HG03039 (cell line): ENCODE measurements around the gene NMBR.
"Not testable (repeated sequence)": the region's sequence is repeated elsewhere in the genome, so short reads cannot be mapped to it uniquely, and the experiment has no call there.

Experiments used
- ATAC-seq: cut with Tn5 transposase; IDR thresholded peaks from one replicate; pipeline ENCODE4 v1.9.1; 2021; ENCODE audit warnings: mild to moderate bottlenecking, moderate library complexity; ENCODE audit not compliant: unreplicated experiment

NMBR gene

DNA sequence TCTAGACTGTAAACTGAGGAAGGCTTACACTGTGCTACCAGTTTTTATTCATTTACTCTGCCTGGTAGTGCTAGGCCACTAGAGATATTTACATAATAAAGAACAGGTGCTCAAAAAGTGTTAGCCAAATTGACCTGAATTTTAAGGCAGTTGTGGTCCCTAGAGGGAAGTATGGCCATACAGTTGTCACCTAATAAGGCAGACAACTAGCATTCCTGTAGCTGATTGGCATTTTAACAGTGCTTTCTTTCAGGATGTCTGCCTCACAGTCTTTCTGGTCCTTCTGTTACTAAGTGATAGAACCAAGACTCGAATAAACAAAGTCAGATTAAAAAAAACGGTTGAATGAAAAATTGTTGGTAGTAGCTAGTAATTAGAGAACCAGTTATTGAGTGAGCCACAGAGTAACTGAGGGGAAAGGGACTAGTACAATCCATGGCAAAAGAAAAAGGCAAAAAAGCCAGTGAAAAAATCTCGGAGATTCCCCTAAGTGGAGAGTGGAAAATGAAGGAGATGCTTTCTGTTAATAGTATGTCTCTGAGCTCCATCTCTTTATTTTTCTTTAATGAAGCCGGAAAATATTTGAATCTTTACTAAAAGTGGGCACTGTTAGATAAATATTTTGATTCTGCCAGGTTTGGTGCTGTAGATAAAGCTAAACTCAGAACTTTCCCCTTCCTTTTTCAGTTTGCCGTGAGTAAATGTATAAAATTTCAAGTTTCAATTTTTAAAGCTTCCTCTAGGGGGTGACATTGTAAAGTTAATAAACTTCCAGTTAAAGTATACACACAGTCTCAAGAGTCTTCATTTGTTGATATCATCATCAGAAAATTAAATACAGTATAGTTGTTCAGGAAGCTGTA, 9.2 kb upstream of the NMBR start:
- ATAC-seq, result no peak

DNA sequence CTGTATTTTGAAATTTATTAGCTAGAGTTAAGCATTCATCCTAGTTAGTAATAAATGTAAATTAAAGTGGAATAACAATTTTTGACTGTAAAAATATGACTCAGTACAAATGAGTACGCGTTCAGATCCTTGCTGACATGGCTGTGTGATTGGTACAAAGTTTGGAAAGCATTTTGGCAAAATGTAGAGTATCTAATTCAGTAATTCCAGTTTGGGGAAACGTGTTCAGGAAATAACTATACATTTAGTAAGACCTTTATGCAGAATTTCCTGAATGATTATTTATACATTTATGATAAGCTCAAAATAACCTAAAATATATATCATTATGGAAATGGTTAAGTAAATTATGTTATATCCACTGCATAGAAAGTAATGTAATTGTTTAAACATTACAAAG, 8.2 kb upstream of the NMBR start:
- ATAC-seq, result no peak

DNA sequence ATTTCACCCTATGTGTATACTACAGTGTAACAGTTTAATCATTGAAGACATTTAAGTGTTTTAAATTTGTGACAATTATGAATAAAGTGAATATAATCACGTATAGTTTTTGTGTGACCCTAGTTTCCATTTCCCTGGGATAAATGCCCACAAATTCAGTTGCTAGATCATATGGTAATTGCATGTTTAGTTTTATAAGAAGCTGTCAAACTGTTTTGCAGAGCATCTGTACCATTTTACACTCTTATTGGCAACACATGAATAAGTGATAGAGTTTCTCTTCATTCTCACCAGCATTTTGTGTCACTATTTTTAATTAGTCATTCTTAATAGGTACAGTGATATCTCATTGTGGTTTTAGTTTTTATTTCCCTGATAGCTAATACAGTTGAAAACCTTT, 7.4 kb upstream of the NMBR start:
- no peak for ATAC-seq

DNA sequence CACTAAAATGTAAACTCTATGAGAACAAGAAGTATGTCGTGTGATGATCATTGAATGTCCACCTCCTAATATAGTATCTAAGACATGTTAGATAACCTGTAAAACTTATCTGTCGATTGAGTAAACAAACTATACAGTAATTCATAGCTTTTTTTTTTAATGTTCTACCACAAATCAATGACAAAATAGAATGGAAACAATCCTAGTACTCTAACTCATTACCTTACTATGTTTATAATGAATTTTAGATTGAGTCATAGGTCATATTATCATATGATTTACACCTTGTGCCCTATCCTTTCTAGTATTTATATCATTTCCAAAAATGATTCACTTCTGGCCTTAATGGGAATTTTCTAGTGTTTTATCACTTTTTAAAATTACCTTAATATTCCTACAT, 6.3 kb upstream of the NMBR start:
- ATAC-seq, result no peak

DNA sequence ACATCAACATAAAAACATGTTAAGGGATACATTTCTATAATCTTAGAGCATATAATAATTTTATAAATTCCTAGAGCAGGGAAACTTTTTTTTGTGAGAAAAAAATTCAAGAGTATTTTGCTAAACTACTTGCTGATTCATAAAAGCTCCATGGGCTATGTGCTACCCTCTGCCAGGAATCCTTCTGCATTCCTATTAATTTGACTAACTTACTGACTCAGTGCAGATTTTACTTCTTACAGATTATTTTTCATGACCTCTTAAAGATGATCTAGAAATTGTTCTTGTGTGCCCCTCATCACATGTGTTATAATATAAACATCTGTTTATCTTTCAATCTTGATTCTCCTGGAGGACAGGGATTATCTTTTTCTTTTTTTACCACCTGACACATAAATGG, 5.8 kb upstream of the NMBR start:
- ATAC-seq, result no peak

DNA sequence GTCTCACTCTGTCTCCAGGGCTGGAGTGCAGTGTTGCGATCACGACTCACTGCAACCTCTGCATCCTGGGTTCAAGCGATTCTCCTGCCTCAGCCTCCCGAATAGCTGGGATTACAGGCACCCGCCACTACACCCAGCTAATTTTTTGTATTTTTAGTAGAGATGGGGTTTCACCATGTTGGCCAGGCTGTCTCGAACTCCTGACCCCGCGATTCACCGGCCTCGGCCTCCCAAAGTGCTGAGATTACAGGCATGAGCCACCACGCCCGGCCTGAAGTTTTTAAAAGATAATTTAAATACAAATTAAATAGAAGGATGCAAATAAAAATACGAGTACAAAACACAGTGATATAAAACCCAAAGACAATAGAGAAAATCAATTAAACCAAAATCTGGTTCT, 5.4 kb downstream of the NMBR start:
- not testable (repeated sequence) for ATAC-seq

DNA sequence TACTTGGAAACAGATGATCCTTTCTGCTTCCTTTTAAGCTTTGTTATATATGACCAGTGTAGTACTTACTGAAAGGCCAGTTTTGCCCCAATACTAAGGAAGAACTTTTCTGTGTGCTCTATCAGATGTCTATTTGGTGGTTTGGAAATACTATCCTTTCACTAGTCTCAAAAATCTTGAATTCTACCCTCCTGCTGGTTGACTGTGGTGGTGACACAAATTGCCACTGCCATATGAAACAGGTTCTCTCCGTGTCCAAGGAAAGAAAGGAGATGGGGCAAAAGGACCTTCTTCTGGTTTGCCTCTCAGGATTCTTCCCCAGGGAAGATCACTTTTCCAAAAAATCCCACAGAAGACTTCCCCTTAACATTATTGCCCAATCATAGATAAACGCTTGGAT, 8.0 kb downstream of the NMBR start:
- ATAC-seq, result no peak

DNA sequence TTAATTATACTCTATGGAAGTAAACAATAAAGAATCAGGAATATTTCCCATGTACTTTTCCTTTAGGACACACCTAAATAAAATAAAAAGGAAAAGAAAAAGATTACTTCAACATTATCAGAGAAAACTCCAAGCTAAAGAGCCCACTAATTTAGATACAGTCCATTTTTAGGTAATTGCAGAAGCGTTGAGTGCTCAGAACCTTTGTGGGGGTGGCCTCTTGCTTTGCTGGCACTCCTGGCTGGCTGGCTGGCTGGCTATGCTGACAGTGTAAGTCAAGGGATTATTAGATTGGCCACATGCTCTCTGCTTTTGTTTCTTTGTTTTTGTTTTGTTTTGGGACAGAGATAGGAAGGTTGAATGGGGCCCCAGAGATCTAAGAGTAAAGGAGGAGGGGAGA, 14.3 kb downstream of the NMBR start, which contains the start of gene GJE1:
TSS of gene GJE1 (plus strand) at position 301 of the 400 bp plus-strand sequence. CDS start 234 bp downstream, outside the sequence.
- no peak for ATAC-seq

DNA sequence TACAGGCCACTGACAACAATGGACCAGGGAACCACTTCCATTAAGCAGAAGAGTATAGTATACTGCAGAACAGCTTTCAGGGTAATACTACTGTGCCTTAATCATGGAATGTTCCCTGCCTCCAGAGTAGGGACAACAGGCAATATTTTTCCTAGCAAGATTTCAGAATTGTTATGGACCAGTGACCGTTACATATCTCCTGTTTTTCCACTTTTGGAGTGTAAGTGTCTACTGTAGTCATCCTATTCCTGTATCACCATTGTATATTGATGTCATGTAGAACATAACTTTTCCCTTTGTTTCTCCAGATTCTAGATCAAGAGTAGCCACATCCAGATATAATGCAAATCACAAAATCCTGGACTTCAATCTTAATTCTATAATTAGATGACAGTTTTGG, 16.1 kb downstream of the NMBR start:
- no peak for ATAC-seq

DNA sequence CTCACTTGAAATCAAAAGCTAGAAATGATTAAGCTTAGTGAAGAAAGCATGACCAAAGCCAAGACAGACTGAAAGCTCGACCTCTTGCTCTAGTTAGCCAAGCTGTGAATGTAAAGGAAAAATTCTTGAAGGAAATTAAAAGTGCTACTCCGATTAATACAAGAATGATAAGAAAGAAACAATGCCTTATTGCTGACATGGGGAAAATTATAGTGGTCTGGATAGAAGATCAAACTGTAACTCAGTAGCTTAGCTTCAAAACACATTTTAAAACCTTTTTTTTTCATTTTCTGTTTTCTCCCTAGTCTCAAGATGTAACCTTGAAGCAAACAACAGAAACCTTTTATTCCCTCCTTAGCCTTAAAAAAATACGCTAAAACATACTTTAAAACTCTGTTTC, 25.6 kb downstream of the NMBR start:
- ATAC-seq, result no peak

DNA sequence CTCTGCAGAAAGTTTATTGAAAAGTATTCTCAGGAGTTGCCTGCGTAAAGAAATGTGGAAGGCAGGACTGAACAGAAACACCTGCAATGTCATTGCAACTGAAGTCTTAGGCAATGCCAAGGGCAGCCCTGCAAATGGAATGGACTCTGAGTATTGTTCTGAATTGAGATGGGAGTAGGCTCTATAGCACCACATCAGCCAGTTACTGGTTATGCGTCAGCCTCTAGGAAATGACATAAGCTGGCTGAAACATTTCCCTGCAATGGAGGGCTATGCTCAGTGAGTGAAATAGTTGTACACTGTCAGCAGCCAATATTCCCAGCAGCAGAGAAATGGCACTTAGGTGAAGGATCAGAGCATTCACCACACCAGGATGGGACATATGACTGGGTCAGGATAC, 28.0 kb downstream of the NMBR start:
- ATAC-seq, result no peak

DNA sequence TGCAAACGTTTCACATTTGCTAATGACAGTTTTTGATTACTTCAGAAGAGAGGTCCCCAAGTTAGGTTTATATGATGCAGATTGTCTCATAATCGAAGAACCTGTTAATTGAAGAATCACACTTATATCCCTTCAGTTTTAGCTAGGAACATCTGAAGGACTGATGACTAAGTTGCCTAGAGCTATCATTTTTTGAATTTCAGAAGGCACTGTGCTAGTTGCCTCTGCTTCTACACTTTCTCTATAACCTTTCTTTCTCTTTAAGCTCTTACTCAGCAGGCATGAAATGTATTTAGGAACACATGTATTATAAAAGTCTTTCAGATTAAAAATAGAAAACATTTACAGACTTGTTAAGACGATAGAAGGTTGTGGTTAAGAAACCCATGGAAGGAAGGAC, 28.6 kb downstream of the NMBR start:
- no peak for ATAC-seq

DNA sequence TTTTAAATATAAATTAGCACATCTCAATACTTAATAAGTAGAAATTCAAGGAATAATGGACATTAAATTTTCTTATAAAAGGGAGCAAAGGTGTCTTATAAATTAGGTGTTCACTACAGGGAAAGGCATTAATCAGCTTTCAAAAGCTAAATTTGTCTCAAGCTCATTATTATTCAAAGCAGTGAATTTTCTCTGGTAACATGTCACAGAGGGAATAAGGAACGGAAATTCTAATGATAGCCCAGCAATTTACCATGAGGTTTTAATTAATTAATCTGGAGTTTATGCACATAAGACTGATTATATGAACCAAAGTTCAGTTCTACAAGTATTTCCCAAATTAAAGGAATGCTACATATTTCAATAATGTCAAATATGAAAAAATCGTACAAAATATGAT, 29.6 kb downstream of the NMBR start:
- no peak for ATAC-seq

DNA sequence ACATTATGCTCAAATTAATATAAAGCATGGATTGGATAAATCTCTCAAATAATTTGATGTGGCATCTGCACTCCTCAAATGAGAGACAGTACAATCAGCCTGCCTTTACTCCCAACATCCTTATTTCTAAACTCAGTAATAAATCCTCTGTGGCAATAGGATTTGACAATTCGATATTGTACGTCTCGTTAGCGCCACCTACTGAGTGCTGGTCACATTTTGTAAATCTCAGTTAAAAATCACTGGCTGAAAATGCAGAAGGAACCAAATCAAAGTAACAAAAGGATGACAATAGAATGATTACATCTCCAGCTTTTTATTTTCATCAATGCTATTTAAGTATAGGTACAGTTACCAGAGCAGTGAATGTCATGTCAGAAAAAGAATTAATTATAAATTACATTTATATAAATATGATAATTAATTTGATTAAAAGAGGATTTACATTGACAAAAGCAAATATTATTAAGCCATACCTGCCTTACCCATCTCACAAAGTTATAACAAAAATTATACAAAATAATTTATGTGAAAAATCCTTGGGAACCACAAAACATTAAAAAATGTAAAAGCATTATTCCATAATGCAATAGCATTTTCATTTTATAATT, 34.4 kb downstream of the NMBR start:
- no peak for ATAC-seq

DNA sequence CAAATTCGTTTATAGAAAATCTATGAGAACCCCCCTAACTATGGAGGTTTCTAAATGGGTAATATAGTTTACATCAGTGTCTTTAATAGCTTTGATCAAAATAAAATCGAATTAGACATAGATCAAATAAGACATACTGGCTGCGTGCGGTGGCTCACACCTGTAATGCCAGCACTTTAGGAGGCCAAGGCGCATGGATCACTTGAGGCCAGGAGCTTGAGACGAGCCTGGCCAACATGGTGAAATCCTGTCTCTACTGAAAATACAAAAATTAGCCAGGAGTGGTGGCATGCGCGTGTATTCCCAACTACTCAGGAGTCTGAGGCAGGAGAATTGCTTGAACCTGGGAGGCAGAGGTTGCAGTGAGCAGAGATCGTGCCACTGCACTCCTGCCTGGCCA, 36.1 kb downstream of the NMBR start:
- not testable (repeated sequence) for ATAC-seq

DNA sequence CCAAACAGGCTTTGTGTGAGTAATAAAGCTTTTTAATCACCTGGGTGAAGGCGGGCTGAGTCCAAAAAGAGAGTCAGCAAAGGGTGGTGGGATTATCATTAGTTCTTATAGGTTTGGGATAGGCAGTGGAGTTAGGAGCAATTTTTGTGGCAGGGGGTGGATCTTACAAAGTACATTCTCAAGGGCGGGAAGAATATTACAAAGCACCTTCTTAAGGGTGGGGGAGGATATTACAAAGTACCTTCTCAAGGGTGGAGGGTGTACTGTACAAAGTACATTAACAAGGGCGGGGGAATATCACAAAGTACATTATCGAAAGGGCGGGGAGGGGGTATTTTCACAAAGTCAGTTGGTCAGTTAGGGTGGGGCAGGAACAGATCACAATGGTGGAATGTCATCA, 42.1 kb downstream of the NMBR start:
- not testable (repeated sequence) for ATAC-seq

DNA sequence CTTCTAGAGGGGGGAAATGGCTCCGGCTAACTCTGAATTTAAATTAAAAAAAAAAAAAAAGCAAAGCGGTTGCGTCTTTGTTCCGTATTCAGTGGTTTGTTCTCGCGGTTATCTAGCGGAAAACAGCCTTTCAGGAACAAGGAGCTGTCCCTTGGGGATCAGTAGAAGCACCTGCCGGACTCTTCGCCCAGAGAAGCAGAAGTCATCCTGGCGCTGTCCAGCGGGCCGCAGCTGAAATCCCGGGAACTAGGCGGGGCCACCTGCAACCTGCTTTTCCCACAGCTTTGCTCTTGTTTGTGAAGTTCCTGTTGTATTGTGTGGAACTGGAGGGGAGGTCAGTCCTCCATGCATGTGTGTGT, 58.1 kb downstream of the NMBR start:
- no peak for ATAC-seq

DNA sequence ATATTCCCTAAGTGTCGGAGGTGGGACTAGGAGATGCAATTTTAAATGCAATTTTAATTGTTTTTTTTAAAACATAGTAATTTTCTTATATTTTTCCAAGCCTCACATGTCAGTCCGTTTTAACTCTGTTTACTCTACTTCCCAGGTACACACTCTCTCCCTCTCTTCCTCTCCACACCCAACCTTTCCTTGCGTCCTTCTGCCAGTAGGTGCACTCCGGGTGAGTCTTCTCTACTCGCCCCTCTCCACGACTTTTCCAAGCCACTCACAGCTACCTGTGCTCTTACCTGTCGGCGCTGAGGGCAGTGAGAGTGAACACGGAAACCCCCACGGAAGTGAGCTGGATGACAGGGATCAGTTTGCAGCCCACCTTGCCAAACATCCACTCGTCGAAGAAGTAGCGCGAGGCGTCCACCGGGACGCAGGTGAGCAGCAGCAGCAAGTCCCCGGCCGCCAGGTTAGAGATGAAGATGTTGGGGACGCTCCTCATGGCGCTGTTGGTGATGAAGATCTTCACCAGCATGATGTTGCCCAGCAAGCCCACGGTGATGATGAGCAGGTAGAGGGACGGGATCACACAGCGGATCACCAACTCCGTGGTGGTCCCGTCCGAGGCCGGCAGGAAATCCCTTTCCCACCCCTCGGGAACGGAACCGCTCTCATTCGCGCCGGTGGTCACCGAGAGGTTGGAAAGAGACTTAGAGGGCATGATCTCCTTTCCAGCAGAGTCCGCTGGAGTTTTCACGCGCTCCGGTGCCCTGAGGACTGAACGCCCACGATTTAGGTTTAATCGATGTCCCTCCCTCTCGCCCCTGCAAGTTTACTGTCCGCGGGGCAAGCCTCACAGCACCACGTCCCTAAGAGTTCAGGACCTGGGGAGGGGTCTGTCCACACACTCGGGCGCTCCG, 58.7 kb downstream of the NMBR start:
- no peak for ATAC-seq

DNA sequence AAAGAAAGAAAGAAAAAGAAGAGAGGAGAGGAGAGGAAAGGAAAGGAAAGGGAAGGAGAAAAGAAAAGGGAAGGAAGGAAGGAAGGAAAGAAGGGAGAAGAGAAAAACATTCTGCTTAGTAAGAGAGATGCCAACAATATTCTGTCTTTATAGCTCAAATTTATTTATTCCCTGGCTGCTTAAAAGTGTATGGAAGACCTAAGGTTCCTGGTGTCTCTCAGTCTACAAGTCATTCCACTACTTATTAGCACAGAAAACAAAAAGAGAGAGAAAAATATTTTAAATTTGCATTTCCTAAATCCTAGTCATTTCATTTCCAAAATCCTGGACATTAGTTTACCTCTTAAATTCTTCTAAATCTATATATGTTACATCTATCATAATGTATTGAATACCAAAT, 67.8 kb downstream of the NMBR start:
- ATAC-seq, result no peak

DNA sequence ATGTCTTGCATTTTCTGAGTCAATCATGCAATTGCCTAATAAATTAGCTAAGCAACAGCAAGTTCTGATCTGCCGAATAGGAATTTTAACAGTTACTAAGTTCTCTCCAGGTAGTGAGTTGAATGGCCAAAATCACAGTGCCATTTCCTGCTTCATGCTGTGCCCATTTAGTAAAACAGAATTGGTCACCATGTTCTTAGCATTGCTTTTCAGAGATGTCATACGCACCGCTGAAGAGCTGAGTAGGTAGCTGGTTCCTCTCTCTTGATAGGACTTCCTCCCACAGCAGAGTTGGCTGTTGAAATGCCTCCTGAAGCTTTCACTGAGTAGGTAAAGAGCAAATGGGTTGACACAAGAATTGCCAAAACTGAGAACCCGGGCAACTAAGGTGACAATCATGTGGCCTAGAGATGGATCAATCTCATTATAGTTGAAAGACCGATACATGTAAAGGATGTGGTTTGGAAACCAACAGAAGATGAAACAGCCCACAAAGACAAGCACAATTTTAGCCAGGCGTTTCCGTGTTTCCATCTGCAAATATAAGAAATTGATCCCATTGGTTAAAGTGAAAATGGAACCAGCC, 71.3 kb downstream of the NMBR start:
- ATAC-seq, result no peak

DNA sequence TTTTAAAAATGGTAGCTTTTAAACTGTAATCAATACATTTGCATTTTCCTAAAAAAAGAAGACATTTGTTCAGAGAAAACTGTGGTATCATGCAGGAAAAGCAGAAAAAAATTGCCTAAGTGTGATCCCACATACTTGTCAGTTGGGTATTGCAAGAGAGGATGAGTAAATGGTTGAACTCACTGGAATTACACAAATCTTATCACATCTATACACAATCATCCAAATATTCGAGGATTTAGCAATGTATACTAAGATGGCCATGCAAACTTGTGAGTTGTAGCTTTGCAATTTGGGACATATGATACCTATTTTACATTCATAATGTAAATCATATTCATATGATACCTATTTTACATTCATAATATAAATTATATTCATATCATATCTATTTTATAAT, 72.4 kb downstream of the NMBR start:
- ATAC-seq, result no peak
